ENCODE measurements around the gene CCDC192.
"Not testable (repeated sequence)": the region's sequence is repeated elsewhere in the genome, so short reads cannot be mapped to it uniquely, and the experiment has no call there.

The CCDC192 gene

GRCh38 chr5:127684726-127685467 is 18.3 kb upstream of the CCDC192 start:
- H3K4me1 ChIP-seq (ENCODE audit: insufficient read depth, low read length) = no peaks in the 10 kb centered on the region
- no peaks in the 10 kb centered on the region for H3K36me3 ChIP-seq (ENCODE audit: insufficient read depth, low read length)
- H3K9me3 ChIP-seq (ENCODE audit: control insufficient read depth, insufficient read depth, low read length) = no peaks in the 10 kb centered on the region
- H3K9ac ChIP-seq (ENCODE audit: low read depth, low read length) = no peak overlapping the region

GRCh38 chr5:127685662-127686061 is 17.5 kb upstream of the CCDC192 start:
- H3K4me1 ChIP-seq (ENCODE audit: insufficient read depth, low read length) = no peaks in the 10 kb centered on the region
- no peaks in the 10 kb centered on the region for H3K9me3 ChIP-seq (ENCODE audit: control insufficient read depth, insufficient read depth, low read length)

GRCh38 chr5:127686424-127686823 is 16.8 kb upstream of the CCDC192 start:
- Histone ChIP-seq H3K9ac (ENCODE audit: low read depth, low read length) (no peak overlapping the region), H3K36me3 (ENCODE audit: insufficient read depth, low read length) (no peaks in the 10 kb centered on the region), H3K4me1 (ENCODE audit: insufficient read depth, low read length) (no peaks in the 10 kb centered on the region), H3K9me3 (ENCODE audit: control insufficient read depth, insufficient read depth, low read length) (no peaks in the 10 kb centered on the region)

More at GRCh38 chr5:127685662-127686061, 17.5 kb upstream of the CCDC192 start:
- Histone ChIP-seq H3K36me3 (ENCODE audit: insufficient read depth, low read length) (no peaks in the 10 kb centered on the region), H3K9ac (ENCODE audit: low read depth, low read length) (no peak overlapping the region)

- Histone ChIP-seq H3K9ac (ENCODE audit: low read depth, low read length) (no peak overlapping the region), H3K4me1 (ENCODE audit: insufficient read depth, low read length) (no peaks in the 10 kb centered on the region), H3K36me3 (ENCODE audit: insufficient read depth, low read length) (no peaks in the 10 kb centered on the region), H3K9me3 (ENCODE audit: control insufficient read depth, insufficient read depth, low read length) (no peaks in the 10 kb centered on the region)
Observed at GRCh38 chr5:127694518-127695171, 8.5 kb upstream of the CCDC192 start.

- no peak overlapping the region for H3K9ac ChIP-seq (ENCODE audit: low read depth, low read length)
- H3K9me3 ChIP-seq (ENCODE audit: control insufficient read depth, insufficient read depth, low read length) = no peaks in the 10 kb centered on the region
- H3K36me3 ChIP-seq (ENCODE audit: insufficient read depth, low read length) = no peaks in the 10 kb centered on the region
- H3K4me1 ChIP-seq (ENCODE audit: insufficient read depth, low read length) = no peaks in the 10 kb centered on the region
Observed at GRCh38 chr5:127695346-127695745, 7.8 kb upstream of the CCDC192 start.

GRCh38 chr5:127696683-127697082 is 6.5 kb upstream of the CCDC192 start:
- no peaks in the 10 kb centered on the region for H3K36me3 ChIP-seq (ENCODE audit: insufficient read depth, low read length)
- no peaks in the 10 kb centered on the region for H3K9me3 ChIP-seq (ENCODE audit: control insufficient read depth, insufficient read depth, low read length)
- H3K9ac ChIP-seq (ENCODE audit: low read depth, low read length) = no peak overlapping the region
- H3K4me1 ChIP-seq (ENCODE audit: insufficient read depth, low read length) = no peaks in the 10 kb centered on the region

- no peaks in the 10 kb centered on the region for H3K4me1 ChIP-seq (ENCODE audit: insufficient read depth, low read length)
- H3K36me3 ChIP-seq (ENCODE audit: insufficient read depth, low read length) = no peaks in the 10 kb centered on the region
- H3K9me3 ChIP-seq (ENCODE audit: control insufficient read depth, insufficient read depth, low read length) = no peaks in the 10 kb centered on the region
- H3K9ac ChIP-seq (ENCODE audit: low read depth, low read length) = no peak overlapping the region
Observed at GRCh38 chr5:127697894-127698600, 5.1 kb upstream of the CCDC192 start.

GRCh38 chr5:127699416-127699815 is 3.8 kb upstream of the CCDC192 start:
- H3K4me1 ChIP-seq (ENCODE audit: insufficient read depth, low read length) = no peaks in the 10 kb centered on the region; the same call in 1 of the 2 replicates
- H3K36me3 ChIP-seq (ENCODE audit: insufficient read depth, low read length) = no peaks in the 10 kb centered on the region
- H3K9ac ChIP-seq (ENCODE audit: low read depth, low read length) = no peak overlapping the region
- H3K9me3 ChIP-seq (ENCODE audit: control insufficient read depth, insufficient read depth, low read length) = no peaks in the 10 kb centered on the region

- H3K36me3 ChIP-seq (ENCODE audit: insufficient read depth, low read length) = no peaks in the 10 kb centered on the region
- H3K9me3 ChIP-seq (ENCODE audit: control insufficient read depth, insufficient read depth, low read length) = no peaks in the 10 kb centered on the region
- H3K4me1 ChIP-seq (ENCODE audit: insufficient read depth, low read length) = peaks cover 6% of the 10 kb centered on the region; the same call in 1 of the 2 replicates
Observed at GRCh38 chr5:127700237-127700766, 2.9 kb upstream of the CCDC192 start.

GRCh38 chr5:127702434-127702833 is 757 bp upstream of the CCDC192 start:
- H3K36me3 ChIP-seq (ENCODE audit: insufficient read depth, low read length) = no peaks in the 10 kb centered on the region
- H3K9ac ChIP-seq (ENCODE audit: low read depth, low read length) = no peak overlapping the region
- H3K9me3 ChIP-seq (ENCODE audit: control insufficient read depth, insufficient read depth, low read length) = no peaks in the 10 kb centered on the region
- H3K4me1 ChIP-seq (ENCODE audit: insufficient read depth, low read length) = peaks cover 11% of the 10 kb centered on the region; the same call in 1 of the 2 replicates

More at GRCh38 chr5:127700237-127700766, 2.9 kb upstream of the CCDC192 start:
- no peak overlapping the region for H3K9ac ChIP-seq (ENCODE audit: low read depth, low read length)

GRCh38 chr5:127705120-127705892 is 2.1 kb downstream of the CCDC192 start:
- Histone ChIP-seq H3K9me3 (ENCODE audit: control insufficient read depth, insufficient read depth, low read length) (no peaks in the 10 kb centered on the region), H3K9ac (ENCODE audit: low read depth, low read length) (no peak overlapping the region), H3K4me1 (ENCODE audit: insufficient read depth, low read length) (peaks cover 11% of the 10 kb centered on the region; the same call in 1 of the 2 replicates), H3K36me3 (ENCODE audit: insufficient read depth, low read length) (no peaks in the 10 kb centered on the region)

GRCh38 chr5:127706691-127707090 is 3.5 kb downstream of the CCDC192 start:
- H3K9me3 ChIP-seq (ENCODE audit: control insufficient read depth, insufficient read depth, low read length) = no peaks in the 10 kb centered on the region
- no peak overlapping the region for H3K9ac ChIP-seq (ENCODE audit: low read depth, low read length)
- no peaks in the 10 kb centered on the region for H3K36me3 ChIP-seq (ENCODE audit: insufficient read depth, low read length)
- H3K4me1 ChIP-seq (ENCODE audit: insufficient read depth, low read length) = peaks cover 11% of the 10 kb centered on the region; the same call in 1 of the 2 replicates

- H3K9me3 ChIP-seq (ENCODE audit: control insufficient read depth, insufficient read depth, low read length) = no peaks in the 10 kb centered on the region
- H3K4me1 ChIP-seq (ENCODE audit: insufficient read depth, low read length) = peaks cover 11% of the 10 kb centered on the region; the same call in 1 of the 2 replicates
- H3K9ac ChIP-seq (ENCODE audit: low read depth, low read length) = no peak overlapping the region
- no peaks in the 10 kb centered on the region for H3K36me3 ChIP-seq (ENCODE audit: insufficient read depth, low read length)
Observed at GRCh38 chr5:127707209-127707608, 4.0 kb downstream of the CCDC192 start.

- not testable (repeated sequence) for H3K9ac ChIP-seq (ENCODE audit: low read depth, low read length); H3K36me3 ChIP-seq (ENCODE audit: insufficient read depth, low read length); H3K9me3 ChIP-seq (ENCODE audit: control insufficient read depth, insufficient read depth, low read length); H3K4me1 ChIP-seq (ENCODE audit: insufficient read depth, low read length)
Observed at GRCh38 chr5:127713083-127713482, 9.9 kb downstream of the CCDC192 start.
